GM12891 (cell line): ENCODE results near the gene PI4K2A.

Experiments used
- POLR2A ChIP-seq: IDR thresholded peaks from 2 replicates; pipeline ENCODE4 v1.6.1; 2011; ENCODE audit warnings: low read depth, low read length, control low read depth
- TAF1 ChIP-seq: IDR thresholded peaks from 2 replicates; pipeline ENCODE4 v1.6.1; 2011; ENCODE audit warnings: low read depth, low read length, control low read depth

- TF ChIP-seq POLR2A (no peak), TAF1 (no peak)
These were observed 21.7 kb upstream of the PI4K2A start for GRCh38 chr10:97618733-97619132.
